ENCODE results near the gene HIP1R.

HIP1R gene

DNA sequence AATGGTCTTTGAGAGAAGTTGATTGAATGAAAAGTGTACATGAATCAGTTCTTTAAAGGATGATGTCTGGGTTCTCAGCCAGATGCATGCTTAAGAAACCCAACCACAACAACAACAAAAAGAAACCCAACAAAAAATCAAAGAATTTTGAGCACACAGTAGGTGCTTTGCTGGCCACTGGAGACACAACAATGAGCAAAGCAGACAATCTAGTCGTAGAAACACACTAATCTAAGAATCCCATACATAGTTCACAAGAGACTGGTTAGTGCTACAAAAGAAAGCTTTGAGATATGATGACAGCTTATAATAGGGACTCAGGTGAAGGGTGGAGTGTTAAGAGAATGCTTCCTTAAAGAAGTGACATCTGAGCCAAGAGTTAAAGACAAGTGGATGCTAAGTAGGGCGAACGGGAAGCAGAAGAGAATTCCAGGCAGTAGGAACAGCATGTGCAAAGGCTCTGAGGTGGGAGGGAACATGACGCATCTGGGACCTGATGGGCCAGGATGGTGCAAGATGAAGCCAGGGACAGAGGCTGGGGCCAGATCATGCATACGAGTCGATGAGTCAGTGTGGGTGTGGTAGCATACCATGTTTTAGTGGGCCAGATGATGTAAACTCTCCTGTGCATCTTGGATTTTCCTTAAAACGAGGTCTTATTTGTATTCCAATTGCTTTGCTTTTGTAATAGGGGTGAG is 4.6 kb upstream of the HIP1R start:
- peak; percentile 69 for DNase-seq

DNA sequence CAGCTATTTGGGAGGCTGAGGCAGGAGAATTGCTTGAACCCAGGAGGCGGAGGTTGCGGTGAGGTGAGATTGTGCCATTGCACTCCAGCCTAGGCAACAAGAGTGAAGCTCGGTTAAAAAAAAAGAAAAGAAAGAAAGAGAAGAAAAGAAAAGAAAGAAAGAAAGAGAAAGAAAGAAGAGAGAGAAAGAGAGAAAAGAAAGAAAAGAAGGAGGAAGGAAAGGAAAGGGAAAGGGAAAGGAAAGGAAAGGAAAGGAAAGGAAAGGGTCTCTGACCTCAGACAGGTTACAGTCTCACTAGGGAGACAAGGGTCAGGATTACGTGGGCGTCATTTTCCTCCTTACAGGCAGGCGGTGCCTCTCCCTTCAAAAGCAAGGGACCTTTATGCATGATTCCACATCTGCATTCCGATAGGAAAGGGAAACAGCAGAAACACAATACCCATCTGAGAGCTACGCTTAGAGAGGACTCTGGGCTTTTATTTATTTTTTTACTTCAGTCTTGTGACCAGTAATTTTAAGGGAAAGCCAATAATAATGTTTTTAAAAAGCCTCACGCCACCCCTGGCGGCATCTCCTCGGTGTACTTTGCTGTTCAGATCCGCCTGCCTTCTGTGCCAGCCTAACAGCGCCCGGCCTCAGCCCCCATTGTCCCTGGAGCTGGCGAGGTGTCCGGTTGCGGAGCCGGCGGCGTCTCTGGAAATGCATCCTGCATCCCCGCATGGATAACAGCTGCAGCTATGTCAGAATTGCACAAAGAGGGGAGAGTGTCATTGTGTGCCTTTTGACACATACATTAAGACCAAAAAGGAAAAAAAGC is 945 bp upstream of the HIP1R start:
- DNase-seq, result peak; percentile 15

DNA sequence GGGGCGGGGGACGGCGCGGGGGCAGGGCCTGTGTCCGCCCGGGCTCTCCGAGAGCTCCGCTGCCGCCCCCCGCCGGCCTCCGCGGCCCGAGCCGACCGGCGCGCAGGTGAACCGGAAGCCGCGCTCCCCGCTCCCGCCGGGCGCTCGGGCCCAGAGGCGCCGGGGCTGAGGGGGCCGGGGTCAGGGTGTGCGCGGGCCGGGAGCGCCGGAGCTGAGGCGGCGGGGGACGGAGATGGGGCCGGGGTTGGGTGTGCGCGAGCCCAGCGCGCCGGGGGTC is 431 bp downstream of the HIP1R start:
- no peak for DNase-seq

DNA sequence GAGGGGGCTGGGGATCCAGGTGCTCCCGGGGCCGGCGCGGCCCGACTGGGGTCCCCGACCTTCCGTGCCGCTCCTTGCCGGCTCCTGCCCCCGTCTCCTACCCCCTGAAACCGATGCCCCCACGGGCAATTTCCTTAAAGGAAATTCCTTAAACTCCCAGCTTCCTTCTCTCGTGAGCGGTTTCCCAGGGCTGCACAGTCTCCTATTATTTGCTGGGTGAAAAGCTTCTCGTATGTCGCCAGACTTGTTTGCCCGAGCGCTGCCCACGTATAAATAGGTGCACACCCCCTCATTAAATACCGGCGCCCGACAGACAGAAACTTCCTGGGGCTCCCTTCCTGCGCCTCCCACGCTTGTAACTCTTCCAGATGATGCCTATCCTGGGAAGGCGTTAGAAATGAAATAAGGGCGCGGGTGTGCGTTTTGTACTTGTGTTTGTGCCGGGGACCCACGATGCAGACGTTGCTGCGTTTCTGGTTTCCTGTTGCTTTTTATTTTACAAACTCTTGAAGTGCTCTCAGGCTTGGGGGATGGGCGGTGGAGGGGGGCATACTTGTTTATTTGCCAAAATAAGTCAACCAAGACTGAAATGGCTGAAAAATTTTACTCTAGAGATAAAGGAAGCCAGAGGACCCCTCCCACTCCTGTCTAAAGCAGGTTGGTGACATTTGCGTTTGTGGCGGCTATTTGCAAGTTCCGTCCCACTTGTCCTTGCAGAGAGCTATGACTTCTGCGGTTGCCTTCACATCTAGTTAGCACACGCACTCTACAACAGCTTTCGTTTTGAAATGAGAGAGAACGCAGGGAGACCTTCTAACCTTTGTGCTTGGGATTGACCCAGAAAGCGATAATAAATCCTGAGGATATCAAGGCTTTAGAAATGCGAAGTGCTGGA is 1.0 kb downstream of the HIP1R start:
- DNase-seq, result peak; percentile 51

DNA sequence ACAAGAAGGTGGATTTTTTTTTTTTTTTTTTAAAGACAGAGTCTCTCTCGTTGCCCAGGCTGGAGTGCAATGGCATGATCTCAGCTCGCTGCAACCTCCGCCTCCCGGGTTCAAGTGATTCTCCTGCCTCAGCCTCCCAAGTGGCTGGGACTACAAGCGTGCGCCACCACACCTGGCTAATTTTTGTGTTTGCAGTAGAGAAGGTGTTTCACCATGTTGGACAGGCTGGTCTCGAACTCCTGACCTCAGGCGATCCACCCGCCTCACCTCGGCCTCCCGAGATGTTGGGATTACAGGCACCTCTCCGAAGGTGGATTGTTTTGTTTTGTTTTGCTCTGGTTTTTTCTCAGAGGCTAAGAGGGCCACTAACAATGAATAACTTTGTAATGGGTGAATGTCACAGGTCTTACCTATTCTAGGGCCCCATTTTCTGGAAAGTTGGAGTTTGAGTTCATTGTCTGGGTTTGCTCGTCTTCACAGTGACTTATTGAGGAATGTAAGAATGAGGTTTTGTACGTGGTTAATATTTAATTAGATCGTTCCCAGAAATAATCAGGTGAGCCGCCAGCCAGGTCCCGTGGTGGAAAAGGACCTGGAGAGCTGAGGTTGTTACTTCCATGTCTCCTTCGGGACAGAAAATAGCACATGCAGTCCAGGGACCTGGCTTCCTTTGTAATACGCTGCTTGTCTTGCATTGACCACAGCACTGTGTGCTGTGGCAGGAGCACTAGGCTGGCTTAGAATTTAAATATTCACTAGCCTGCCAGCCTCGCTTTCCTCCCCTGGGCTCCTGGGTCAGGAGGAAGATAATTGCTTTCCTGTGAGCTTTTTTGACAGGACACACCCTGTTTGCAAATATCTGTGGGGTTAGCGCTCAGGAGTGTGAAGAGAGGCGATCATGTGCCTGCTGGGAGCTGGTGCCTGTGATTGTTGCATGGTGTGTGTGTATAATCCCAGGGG is 2.3 kb downstream of the HIP1R start:
- DNase-seq, result no peak

DNA sequence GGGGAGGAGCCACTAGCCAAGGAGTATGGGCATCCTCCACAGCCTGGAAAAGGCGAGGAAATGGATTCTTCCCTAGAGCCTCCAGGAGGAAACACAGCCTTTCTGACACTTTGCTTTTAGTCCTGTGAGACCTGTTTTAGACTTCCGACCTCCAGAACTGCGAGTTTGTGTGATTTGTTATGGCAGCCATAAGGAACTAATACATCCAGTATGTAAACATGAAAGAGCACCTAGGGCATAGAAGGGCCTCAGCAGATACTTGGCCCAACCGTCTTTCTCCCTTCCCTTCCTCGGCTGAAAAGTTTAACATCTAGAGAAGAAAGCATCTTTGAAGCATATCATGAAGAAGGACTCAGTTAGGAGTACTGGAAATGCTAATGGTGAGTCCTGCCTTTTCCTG is 3.6 kb downstream of the HIP1R start:
- DNase-seq, result no peak

DNA sequence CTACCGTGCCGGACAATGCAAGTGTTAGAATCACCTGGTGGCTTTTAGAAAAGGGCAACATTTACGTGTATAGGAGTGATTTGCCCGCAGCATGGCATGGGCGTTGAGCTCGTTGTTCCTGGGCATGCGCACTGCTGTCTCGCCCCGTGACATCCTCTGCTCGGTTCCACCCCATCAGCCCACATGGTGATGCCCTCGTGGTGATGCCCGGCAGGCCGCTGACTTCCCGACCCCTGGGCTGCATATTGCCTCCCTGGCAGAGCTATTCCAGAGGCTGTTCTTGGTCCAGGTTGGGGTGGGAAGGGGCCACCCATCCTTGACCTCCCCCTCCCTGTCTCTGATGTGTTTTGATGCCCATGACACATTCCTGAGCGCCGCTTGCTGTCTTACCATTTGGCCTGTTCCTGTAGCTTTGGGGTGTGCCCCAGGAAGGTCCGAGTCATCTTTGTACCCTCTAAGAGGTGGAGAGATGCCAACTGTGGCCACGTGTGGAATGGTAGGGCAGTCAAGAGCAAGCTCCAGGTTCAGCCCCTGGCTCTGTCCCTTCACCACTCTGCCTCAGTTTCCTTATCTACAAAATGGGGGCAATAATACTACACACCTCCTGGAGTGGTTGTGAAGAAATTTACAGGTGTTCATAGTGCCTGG is 4.8 kb downstream of the HIP1R start:
- no peak for DNase-seq

DNA sequence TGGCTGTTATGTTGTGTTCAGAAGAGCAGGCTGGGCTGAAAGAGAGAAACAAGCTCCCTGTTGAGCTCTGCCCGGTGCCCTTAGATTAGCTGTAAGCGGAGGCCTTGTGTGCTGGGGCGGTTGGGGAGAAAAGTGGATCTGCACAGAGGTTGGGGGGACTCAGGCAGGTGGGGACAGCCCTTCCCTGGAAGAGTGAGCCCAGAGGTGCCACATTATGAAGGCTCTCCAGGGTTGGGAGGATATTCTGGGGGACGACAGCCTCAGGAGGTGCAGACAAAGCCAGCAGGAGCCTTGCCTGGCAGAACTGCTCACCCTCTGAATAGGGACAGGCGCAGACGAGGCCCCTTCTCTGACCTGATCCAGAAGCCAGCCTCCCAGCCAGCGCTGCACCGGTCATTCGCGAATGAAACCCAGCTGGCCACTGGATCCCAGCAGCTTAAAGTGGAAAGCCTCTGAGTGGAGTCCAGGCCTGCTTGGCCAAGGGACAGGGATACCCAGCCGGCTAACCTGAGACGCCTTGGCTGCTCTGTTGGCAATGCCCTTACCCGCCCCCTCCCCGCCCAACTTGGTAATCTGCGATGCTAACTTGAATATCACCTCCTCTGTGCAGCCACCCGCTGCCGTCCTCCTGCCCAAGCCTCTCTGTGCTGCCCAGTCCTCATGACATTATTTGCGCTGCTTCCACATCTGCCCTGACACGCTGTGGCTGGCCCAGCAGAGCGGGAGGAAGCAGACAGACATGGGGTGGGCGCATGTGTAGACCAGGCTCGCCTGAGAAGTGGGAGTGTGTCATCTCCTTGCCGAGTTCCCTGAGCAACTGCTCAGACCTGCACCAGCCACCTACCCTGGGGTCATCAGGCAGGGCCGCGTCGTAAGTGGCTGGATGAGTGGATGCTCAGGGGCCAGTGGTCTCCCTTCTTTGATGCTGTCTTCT is 5.6 kb downstream of the HIP1R start:
- no peak for DNase-seq

DNA sequence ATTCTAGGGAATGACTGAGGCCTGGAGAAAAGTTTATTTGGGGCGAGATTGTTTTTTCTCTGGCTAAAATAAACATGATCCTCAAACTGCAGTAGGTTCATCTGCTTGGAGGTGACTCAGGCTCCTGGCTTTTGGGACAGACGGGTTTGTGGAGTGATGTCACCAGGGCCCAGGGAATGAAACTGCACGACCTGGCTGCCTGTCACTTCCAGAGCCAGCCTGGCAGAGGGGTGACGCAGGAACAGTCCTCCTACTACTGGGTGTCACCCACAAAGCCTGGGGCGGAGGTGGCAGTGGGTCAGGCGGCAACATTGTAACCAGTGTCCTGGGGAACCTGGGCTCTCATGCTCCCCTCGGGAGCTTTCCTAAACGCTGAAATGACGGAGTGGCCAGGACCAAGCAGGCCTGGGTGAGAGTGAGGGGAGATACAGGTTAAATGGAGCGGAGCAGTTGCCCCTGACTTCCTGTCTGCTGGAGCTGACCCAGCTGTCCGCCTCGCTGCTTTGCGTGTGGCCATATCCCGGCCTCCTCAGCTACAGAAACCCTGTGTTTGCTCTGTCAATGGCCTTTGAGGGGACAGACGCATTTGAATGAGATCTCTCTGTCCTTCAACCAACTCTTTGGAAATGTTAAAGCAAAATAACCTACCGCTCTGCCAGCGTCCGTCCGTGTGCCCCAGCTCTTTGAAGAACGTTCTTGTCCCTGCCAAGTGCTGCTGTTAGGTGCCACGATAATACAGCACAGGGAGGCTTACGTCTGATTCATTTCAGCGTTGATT is 6.5 kb downstream of the HIP1R start:
- no peak for DNase-seq

DNA sequence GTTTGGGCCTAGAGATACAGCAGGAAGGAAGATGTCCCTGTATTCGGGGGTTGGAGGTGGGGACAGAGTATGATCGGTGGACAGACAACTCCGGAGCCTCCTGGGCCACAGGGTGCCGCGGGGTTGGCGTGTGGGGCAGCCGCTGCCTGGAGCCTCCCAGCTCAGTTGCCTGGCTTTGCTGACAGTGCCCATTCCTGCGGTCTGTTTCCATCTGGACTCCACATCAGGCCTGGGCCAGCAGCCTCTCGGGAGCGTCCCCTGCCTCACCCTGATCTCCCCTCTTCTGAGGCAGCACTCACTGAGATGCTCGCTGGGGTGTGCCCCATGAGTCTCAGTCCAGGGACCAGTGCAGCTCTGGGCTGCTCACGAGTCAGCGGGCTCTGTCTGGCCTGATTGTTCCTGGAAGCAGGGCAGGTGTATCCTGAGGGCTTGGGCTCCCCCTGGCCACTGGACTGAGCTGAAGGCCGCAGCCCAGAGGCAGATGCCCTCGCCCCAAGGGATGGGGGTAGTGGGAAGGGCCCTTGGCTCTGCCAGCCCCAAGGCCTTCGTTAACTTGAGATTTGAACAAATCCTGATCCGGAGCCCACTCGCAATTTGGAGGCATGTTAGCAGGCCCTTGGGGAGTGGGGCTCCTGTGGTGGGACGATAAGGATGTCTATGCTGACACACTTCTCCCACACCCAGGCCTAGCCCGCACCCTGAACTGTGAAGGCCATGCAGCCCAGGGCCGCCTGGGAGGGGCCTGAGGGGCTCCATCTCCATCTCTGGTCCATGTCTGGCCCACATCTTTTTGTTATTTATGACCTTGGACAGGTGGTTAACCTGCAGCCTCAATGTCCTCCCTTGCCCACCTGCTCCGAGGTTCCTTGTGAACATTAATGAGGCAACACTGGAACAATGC is 7.5 kb downstream of the HIP1R start:
- no peak for DNase-seq

DNA sequence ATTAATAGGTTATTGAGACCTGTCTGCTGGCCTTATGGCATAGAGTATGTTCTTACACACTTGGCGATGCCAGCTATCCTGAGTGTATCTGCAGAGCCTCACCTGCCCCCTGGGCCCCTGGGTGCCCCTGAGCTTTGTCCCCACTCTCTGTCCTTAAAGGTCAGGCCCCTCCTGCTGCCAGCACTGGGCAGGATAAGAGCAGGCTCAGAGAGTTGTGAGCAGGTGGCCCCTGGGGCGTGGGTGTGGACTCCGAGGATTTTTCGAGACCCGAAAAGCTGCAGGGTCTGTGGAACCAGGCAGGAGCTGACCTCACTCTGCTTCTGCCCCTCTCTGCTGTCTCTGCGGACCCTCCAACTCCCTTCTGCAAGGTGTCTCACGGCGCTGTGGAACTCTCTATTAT is 8.2 kb downstream of the HIP1R start:
- no peak for DNase-seq

DNA sequence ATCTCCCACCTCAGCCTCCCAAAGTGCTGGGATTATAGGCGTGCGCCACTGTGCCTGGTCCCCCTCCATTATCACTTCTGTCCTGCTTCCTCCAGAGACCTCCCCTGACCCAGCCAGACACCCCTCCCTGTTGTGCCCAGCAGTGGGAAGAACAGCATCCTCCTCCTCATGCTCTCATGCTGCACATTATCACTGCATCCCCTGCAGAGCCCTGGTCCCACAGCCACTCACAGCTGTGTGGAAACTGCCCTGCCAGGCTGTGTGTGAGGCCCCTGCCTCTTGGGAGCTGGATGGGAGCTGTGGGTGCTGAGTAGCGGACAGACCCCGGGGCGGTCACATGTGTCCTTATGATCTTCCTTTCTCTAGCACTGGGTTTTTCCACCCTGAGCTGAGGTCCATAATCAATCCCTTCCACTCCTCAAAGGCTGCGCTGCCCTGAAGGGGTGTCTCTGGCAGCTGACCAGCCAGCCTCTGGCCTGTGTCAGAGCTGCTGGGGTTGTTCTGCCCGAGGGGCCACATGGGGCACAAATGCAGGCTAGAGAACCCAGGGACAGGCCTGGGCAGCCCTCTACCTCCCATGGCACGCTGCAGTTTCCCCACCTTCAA is 9.2 kb downstream of the HIP1R start:
- no peak for DNase-seq

DNA sequence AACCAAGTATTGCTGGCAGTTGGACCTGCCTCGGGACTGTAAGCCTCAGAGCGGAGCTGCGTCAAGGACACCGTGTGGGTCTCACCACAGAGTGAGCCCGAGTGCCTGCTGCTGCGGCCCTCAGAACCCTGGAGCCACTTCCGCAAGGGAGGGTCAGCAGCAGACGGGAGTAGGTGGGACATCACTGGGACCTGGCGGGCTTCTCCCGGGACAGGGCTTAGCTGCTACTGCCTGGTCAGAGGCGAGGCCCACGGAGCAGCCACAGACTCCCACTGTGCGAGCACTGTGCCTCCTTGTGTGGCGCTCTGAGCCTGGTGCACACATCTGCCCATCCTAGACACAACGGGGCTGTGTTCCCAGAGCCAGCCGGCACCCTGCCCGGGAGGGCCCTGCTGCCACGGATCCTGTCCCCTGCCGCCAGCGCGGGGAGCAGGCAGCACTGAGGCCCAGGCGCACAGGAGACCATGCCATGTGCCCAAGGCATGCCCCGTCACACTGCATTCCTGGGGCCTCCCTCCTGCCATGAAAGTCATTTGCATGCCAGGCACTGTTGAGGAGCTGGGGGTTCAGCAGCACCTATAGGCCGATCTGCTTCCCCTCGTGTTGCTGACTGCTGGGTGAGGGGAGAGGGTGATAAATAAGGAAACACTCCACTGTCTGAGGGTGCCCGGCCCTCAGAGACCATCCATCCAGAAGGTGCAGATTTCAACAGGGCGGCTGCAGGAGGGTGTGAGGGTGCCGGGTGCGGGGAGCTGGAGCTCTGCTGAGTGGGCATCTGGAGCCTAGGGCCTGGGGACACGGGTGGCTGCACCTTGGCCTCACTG is 10.0 kb downstream of the HIP1R start:
- DNase-seq, result no peak

DNA sequence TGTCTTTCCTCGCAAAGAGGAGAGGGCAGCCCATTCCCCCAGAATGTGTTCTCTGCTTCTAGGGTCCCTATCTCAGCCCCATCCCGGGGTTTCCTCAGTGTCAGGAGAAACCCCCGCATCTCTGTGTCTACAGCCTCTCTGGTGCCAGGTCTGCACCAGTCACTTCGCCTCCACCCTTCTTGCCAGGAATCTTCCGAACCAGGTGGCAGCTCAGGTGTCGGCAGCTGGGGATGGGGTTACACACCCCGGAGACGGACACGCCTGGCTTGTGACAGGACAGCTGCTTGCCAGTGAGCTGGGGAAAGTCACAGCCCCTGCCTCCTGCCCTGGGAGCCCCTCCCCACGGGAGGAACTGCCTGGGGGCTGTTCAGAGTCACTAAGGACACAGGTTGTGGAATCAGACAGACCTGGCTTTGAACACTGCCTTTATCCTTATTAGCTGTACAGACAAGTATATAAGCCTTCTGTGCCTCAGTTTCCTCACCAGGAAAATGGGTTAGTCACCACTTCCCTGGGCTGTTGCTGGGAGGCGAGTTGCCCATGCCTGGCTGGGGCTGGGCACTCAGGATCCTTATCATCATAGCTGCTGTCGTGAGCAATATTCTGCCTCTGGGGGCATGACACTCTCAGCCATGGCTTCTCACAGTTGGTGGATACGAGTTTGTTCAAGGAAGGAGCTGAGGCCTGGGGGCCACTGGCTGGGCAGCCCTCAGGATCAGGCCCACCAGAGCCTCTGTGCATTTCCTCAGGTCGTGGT is 10.8 kb downstream of the HIP1R start:
- no peak for DNase-seq

DNA sequence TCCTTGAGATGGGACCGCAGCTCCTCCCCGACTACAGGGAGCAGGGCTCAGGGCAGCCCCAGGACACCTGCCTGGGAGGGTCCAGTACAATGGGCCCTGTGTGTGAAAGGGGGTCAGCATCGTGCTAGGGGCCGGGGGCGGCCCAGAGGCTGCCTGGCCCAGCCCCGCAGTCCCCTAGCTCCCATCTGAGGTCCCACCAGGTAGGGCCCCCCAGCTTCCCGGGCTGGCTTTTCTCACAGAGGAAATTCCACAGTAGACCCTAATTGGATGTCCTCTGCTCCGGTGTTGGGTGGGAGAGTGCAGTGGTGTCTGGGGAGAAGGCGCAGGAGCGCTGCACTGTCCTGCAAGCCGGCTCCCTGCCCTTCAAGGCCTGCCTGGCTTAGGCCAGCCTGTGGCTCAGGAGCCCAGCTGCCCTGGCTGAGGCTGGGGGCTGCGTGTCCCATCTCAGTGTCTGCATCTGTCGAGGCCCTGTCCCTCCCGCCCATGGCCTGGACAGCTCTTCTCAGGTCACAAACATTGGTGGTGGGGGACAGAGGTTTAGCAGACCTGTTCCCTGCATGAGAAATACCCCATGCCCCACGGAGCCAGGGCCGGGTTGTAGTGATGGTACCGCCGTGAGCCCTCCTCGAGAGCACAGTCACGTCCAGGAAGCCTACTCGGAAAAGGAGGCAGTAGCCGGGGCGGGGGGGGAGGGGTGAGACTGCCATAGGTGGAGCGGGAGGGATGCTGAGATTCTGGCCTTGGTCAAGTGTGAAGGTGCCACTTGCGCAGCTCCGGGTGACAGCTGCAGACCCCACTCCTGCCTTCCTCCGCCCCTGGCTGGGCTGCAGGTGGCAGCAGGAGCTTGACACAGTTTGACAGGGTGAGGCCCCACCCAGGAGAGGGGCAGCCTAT is 11.6 kb downstream of the HIP1R start:
- no peak for DNase-seq

DNA sequence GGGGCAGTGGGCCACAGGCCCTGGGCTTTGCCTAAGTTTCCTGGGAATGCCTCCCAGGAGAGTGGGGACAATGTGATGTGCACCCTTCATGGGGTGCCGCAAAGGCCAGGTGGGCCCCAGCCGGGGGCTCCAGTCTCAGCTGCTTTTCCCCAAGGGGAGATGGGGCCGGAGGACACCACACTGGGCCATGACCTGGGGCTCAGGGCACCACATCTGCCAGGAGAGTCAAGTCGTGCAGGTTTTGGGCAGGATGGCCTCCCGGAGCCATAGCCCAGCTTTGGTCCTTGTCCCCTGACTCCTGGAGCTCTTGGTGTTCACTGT is 12.2 kb downstream of the HIP1R start:
- DNase-seq, result no peak

Measured in inflammatory macrophage treated with lipopolysaccharide for 4 hours (primary cell).